H1 (cell line): ENCODE results near the gene PNMA8B. TPM values are rescaled to one million over a fixed set of nuclear protein-coding genes. Genes with fewer than 3 reads are reported as not detected.

ENCODE experiments used
- CTCF ChIA-PET: fragments of 300-600 bp; sonication (Branson Sonifier 250); formaldehyde crosslinking; loops from one replicate; lab custom pipeline; 2021; ENCODE audit not compliant: partially characterized antibody; lab: Charles Lee
- POLR2A ChIA-PET: fragments of 300-600 bp; sonication (Branson Sonifier 250); formaldehyde crosslinking; loops from one replicate; lab custom pipeline; 2021; ENCODE audit warnings: inconsistent platforms; ENCODE audit not compliant: partially characterized antibody; lab: Charles Lee
- DNase-seq, 2 experiments: peaks; one replicate each; pipeline versions ENCODE4 v3.0.0 to v3.0.0-alpha.2; 2010 to 2022; ENCODE audit warnings: low spot score in 2 of 2, low read depth in 1 of 2, mixed read lengths in 1 of 2
- FAIRE-seq: peaks from 2 replicates; lab custom pipeline; 2011; peaks lifted over from hg19 to GRCh38; lab: Jason Lieb, UNC
- H2AFZ ChIP-seq: 2 replicates; pipeline ENCODE4 v1.8.1; 2012; ENCODE audit warnings: low read length, inconsistent platforms
- H2AK5ac ChIP-seq: 2 replicates; pipeline ENCODE4 v1.6.1; 2013; ENCODE audit warnings: low read depth, low read length
- H2BK120ac ChIP-seq: replicated peaks from 2 replicates; pipeline ENCODE3; 2013; ENCODE audit warnings: low read depth, low read length, inconsistent platforms
- H2BK12ac ChIP-seq: 2 replicates; pipeline ENCODE4 v1.6.1; 2013; ENCODE audit warnings: low read depth, low read length
- H2BK15ac ChIP-seq: 2 replicates; pipeline ENCODE4 v1.6.1; 2013; ENCODE audit warnings: low read length
- H2BK20ac ChIP-seq: 2 replicates; pipeline ENCODE4 v1.6.1; 2013; ENCODE audit warnings: low read length
- H2BK5ac ChIP-seq: 2 replicates; pipeline ENCODE4 v1.6.1; 2013; ENCODE audit warnings: low read depth, low read length
- H3K14ac ChIP-seq: 2 replicates; pipeline ENCODE4 v1.6.1; 2013; ENCODE audit warnings: inconsistent platforms; ENCODE audit not compliant: insufficient read length
- H3K18ac ChIP-seq: 2 replicates; pipeline ENCODE4 v1.6.1; 2013; ENCODE audit warnings: low read length; ENCODE audit errors: extremely low read depth
- H3K23ac ChIP-seq: 2 replicates; pipeline ENCODE4 v1.6.1; 2013; ENCODE audit warnings: inconsistent platforms; ENCODE audit not compliant: insufficient read length
- H3K23me2 ChIP-seq: 2 replicates; pipeline ENCODE4 v1.6.1; 2013; ENCODE audit warnings: low read depth, low read length
- H3K27ac ChIP-seq: 2 replicates; pipeline ENCODE4 v1.6.1; 2011; ENCODE audit warnings: low read depth, low read length, inconsistent platforms
- H3K27me3 ChIP-seq, 4 experiments: replicated peaks in 1 of 4; 1 replicate in 1 of 4; 2 replicates in 3 of 4; pipeline versions ENCODE4 v1.6.1 to v1.8.1; 2011 to 2013; ENCODE audit warnings: low read length in 3 of 4, mild to moderate bottlenecking in 3 of 4, inconsistent platforms in 2 of 4, mixed read lengths in 2 of 4, moderate library complexity in 1 of 4; ENCODE audit not compliant: control insufficient read depth in 3 of 4, insufficient read depth in 3 of 4; ENCODE audit errors: extremely low read depth in 1 of 4
- H3K36me3 ChIP-seq, 4 experiments: 2 replicates each; pipeline versions ENCODE4 v1.6.1 to v1.8.1; 2011 to 2013; ENCODE audit warnings: mild to moderate bottlenecking in 4 of 4, low read length in 3 of 4, moderate library complexity in 2 of 4, control low read depth in 1 of 4, inconsistent platforms in 1 of 4; ENCODE audit not compliant: insufficient read depth in 4 of 4, control insufficient read depth in 2 of 4
- H3K4ac ChIP-seq: replicated peaks from 2 replicates; pipeline ENCODE3; 2013; ENCODE audit warnings: low read length, low read depth, mixed read lengths, inconsistent platforms; ENCODE audit not compliant: insufficient read length
- H3K4me1 ChIP-seq, 4 experiments: replicated peaks in 1 of 4; 1 replicate in 1 of 4; 2 replicates in 3 of 4; pipeline versions ENCODE4 v1.6.1 to v1.8.1; 2011 to 2013; ENCODE audit warnings: low read length in 3 of 4, inconsistent platforms in 2 of 4, mixed read lengths in 1 of 4; ENCODE audit not compliant: insufficient read depth in 4 of 4, control insufficient read depth in 3 of 4
- H3K4me2 ChIP-seq, 2 experiments: 2 replicates each; pipeline versions ENCODE4 v1.6.1 to v1.8.1; 2011 to 2013; ENCODE audit warnings: low read depth in 2 of 2, low read length in 2 of 2, control low read depth in 1 of 2, inconsistent platforms in 1 of 2, mild to moderate bottlenecking in 1 of 2; ENCODE audit not compliant: insufficient read depth in 1 of 2
- H3K4me3 ChIP-seq, 4 experiments: fragments of 200-600, 300-600 bp in 1 of 4; sonication (generic), shearing (Covaris generic), sonication (Bioruptor Twin) in 1 of 4; 2 replicates each; pipeline versions ENCODE4 v1.5.1 to v1.8.1; 2011 to 2016; ENCODE audit warnings: low read length in 4 of 4, low read depth in 3 of 4, control low read depth in 2 of 4, inconsistent platforms in 2 of 4, mild to moderate bottlenecking in 2 of 4, mixed read lengths in 1 of 4, moderate library complexity in 1 of 4; ENCODE audit not compliant: insufficient read depth in 2 of 4; ENCODE audit errors: extremely low read depth in 1 of 4
- H3K56ac ChIP-seq: replicated peaks from 2 replicates; pipeline ENCODE3; 2013; ENCODE audit warnings: low read depth, mild to moderate bottlenecking, mixed read lengths, low read length, inconsistent platforms; ENCODE audit not compliant: insufficient read length
- H3K79me1 ChIP-seq: 2 replicates; pipeline ENCODE4 v1.6.1; 2013; ENCODE audit warnings: low read depth, low read length, control low read depth
- H3K79me2 ChIP-seq, 2 experiments: 2 replicates each; pipeline versions ENCODE4 v1.6.1 to v1.8.1; 2012 to 2013; ENCODE audit warnings: low read length in 2 of 2, mild to moderate bottlenecking in 2 of 2, inconsistent platforms in 1 of 2; ENCODE audit not compliant: insufficient read depth in 2 of 2, control insufficient read depth in 1 of 2
- H3K9ac ChIP-seq, 4 experiments: replicated peaks in 1 of 4; 1 replicate in 1 of 4; 2 replicates in 3 of 4; pipeline versions ENCODE4 v1.6.1 to v1.8.1; 2011 to 2013; ENCODE audit warnings: low read depth in 3 of 4, low read length in 3 of 4, control low read depth in 2 of 4, mild to moderate bottlenecking in 2 of 4, moderate library complexity in 2 of 4, inconsistent platforms in 1 of 4; ENCODE audit errors: extremely low read depth in 1 of 4
- H3K9me3 ChIP-seq, 2 experiments: 2 replicates each; pipeline versions ENCODE4 v1.6.1 to v1.8.1; 2012 to 2013; ENCODE audit warnings: mild to moderate bottlenecking in 2 of 2, moderate library complexity in 2 of 2, control low read depth in 1 of 2, inconsistent platforms in 1 of 2, low read depth in 1 of 2, low read length in 1 of 2, mixed read lengths in 1 of 2; ENCODE audit not compliant: insufficient read depth in 2 of 2
- H4K20me1 ChIP-seq, 2 experiments: replicated peaks in 1 of 2; 2 replicates each; pipeline versions ENCODE3 to v1.8.1; 2011 to 2013; ENCODE audit warnings: inconsistent platforms in 2 of 2, low read length in 2 of 2, mild to moderate bottlenecking in 1 of 2; ENCODE audit not compliant: insufficient read depth in 2 of 2, control insufficient read depth in 1 of 2
- H4K5ac ChIP-seq: 2 replicates; pipeline ENCODE4 v1.6.1; 2013; ENCODE audit warnings: low read length, low read depth, mixed read lengths, inconsistent platforms; ENCODE audit not compliant: insufficient read length
- H4K8ac ChIP-seq: 2 replicates; pipeline ENCODE4 v1.8.0; 2013; ENCODE audit warnings: mild to moderate bottlenecking, moderate library complexity, low read length, inconsistent platforms; ENCODE audit not compliant: insufficient read depth; ENCODE audit errors: extremely low read depth
- H4K91ac ChIP-seq: replicated peaks from 2 replicates; pipeline ENCODE3; 2013; ENCODE audit warnings: low read length, mixed read lengths, inconsistent platforms; ENCODE audit not compliant: insufficient read length
- CHD1 ChIP-seq: IDR thresholded peaks from 2 replicates; pipeline ENCODE4 v1.6.1; 2012; ENCODE audit warnings: low read depth, low read length, improper control_type of control experiment
- HDAC6 ChIP-seq: IDR thresholded peaks from one replicate; pipeline ENCODE4 v1.7.1; 2012; ENCODE audit warnings: low read depth, mild to moderate bottlenecking, inconsistent platforms, low read length, moderate library complexity
- PHF8 ChIP-seq: fragments of 200-600 bp; sonication (generic); conservative IDR thresholded peaks from 2 replicates; pipeline ENCODE4 v1.7.1; 2012; ENCODE audit warnings: low read depth, mild to moderate bottlenecking, inconsistent platforms, low read length, moderate library complexity
- POU5F1 ChIP-seq: IDR thresholded peaks from 2 replicates; pipeline ENCODE4 v1.6.1; 2011; ENCODE audit warnings: low read depth, mild to moderate bottlenecking, low read length, moderate library complexity
- RFX5 ChIP-seq: IDR thresholded peaks from 2 replicates; pipeline ENCODE4 v1.6.1; 2011; ENCODE audit warnings: low read depth, low read length, improper control_type of control experiment, borderline replicate concordance
- SIN3A ChIP-seq, 2 experiments: IDR thresholded peaks in 1 of 2; conservative IDR thresholded peaks in 1 of 2; 2 replicates each; pipeline ENCODE4 v1.6.1; 2011 to 2012; ENCODE audit warnings: low read length in 2 of 2, improper control_type of control experiment in 1 of 2, low read depth in 1 of 2, mild to moderate bottlenecking in 1 of 2
- SIRT6 ChIP-seq: IDR thresholded peaks from one replicate; pipeline ENCODE4 v1.7.1; 2012; ENCODE audit warnings: low read length, inconsistent platforms
- TEAD4 ChIP-seq: IDR thresholded peaks from 2 replicates; pipeline ENCODE4 v1.6.1; 2012; ENCODE audit warnings: low read depth, low read length, inconsistent platforms, mixed read lengths
- YY1 ChIP-seq: IDR thresholded peaks from 2 replicates; pipeline ENCODE4 v1.6.1; 2011; ENCODE audit warnings: low read depth, mild to moderate bottlenecking, low read length
- WGBS, 2 experiments: shearing (Covaris generic) in 1 of 2; methylation state at CpG; one replicate each; pipeline versions ENCODE4 v1.1.6 to v1.1.7; 2013 to 2015; ENCODE audit warnings: low lambda C conversion rate in 2 of 2, mixed read lengths in 2 of 2, inconsistent platforms in 1 of 2, low coverage in 1 of 2, missing lambda C conversion rate in 1 of 2; ENCODE audit not compliant: insufficient replicate concordance in 2 of 2, insufficient coverage in 1 of 2, insufficient read length in 1 of 2; ENCODE audit errors: extremely low coverage in 1 of 2, missing lambda C conversion rate in 1 of 2; 5-methylcytosine and 5-hydroxymethylcytosine counted together
- polyA plus RNA-seq, 7 experiments: library from polyadenylated mRNA; depleted of rRNA in 3 of 7; stranded (reverse) in 5 of 7; unstranded in 2 of 7; fragments of >200 nt in 5 of 7; fragments of 200-250 nt in 2 of 7; gene quantifications; 1 replicate in 5 of 7; 2 replicates in 1 of 7; 4 replicates in 1 of 7; pipeline versions ENCODE4 v1.2.1 to v1.2.3, GENCODE V29; 2011 to 2013; ENCODE audit warnings: missing spikeins in 2 of 7, mixed read lengths in 2 of 7
- total RNA-seq: library from RNA; stranded (reverse); fragmentation: NEBNext Ultra II Directional; extraction: Animal tissue kit (Norgen Biotek cat#: 25700); gene quantifications from 2 replicates; pipeline ENCODE4 v1.2.1, GENCODE V29; 2021

Gene PNMA8B
- total and polyA plus RNA-seq, 2 of the 8 experiments (the other 6 are each of a cell fraction or from before 2014, with no cell fraction given): 0.48 to 1.4 TPM

- Histone ChIP-seq H3K79me2 (no peaks in the 10 kb centered on the region), H3K4me2 (peak overlapping the region; percentile 53 to 74), H2BK5ac (no peak overlapping the region), H3K4me3 (peak overlapping the region in 3 of 4 experiments; percentile 31 to 50 (median 43); a peak in 6 of 8 replicates), H2BK12ac (peak overlapping the region; percentile 55; the same call in 1 of the 2 replicates), H3K18ac (no peak overlapping the region; the same call in 1 of the 2 replicates), H2AK5ac (no peak overlapping the region), H4K8ac (peak overlapping the region; percentile 37; the same call in 1 of the 2 replicates), H3K9me3 (no peaks in the 10 kb centered on the region), H3K27me3 (peaks cover 21 to 64% (median 53%) of the 10 kb centered on the region in 4 experiments), H3K36me3 (no peaks in the 10 kb centered on the region), H3K23ac (no peak overlapping the region), H3K27ac (no peak overlapping the region), H3K56ac (no peak overlapping the region), H3K23me2 (peaks cover 6% of the 10 kb centered on the region; the same call in 1 of the 2 replicates), H3K9ac (no peak overlapping the region; a peak in 1 of 7 replicates), H2BK20ac (0 out of 2 replicates have a peak overlapping the region, but pooled peaks have one; percentile 1), H3K4ac (no peak overlapping the region), H3K14ac (no peak overlapping the region), H2AFZ (peak overlapping the region; percentile 60; the same call in 1 of the 2 replicates), H2BK15ac (no peak overlapping the region), H3K4me1 (peaks cover 0 to 23% (median 14%) of the 10 kb centered on the region in 4 experiments; a peak in 6 of 7 replicates), H3K79me1 (no peaks in the 10 kb centered on the region), H4K5ac (no peak overlapping the region), H4K91ac (no peak overlapping the region), H2BK120ac (no peak overlapping the region), H4K20me1 (peaks cover 3 to 6% of the 10 kb centered on the region in 2 experiments)
- ChIA-PET POLR2A (interaction anchor here (0.7 to 1.7 kb wide), 7 partner anchors 10 to 227 kb away, joined by 3 to 6 read pairs (median 4); partner anchors contain the start of gene CCDC8), CTCF (interaction anchor here (0.8 to 6.7 kb wide), 28 partner anchors 9 to 208 kb away, joined by 3 to 254 read pairs (median 5); partner anchors contain the start of genes PNMA8A and PNMA8B)
- peak; percentile 39 to 98 for DNase-seq
- WGBS, 2 experiments: 6% methylated on average over 27 of the region's 38 CpGs; no CpG with 5 or more reads in 1 of the 2 experiments
- FAIRE-seq: peak; percentile 52
- TF ChIP-seq TEAD4 (0 out of 2 replicates have a peak, but pooled peaks have one; percentile 26), SIRT6 (no peak), POU5F1 (no peak), RFX5 (no peak), YY1 (0 out of 2 replicates have a peak, but pooled peaks have one; percentile 25), SIN3A (conservative IDR thresholded peaks at IDR 0.05 in 1 of 2, IDR thresholded peaks at IDR 0.05 in 1 of 2; ENCODE audit: low read depth in 1 of 2, low read length in 2 of 2) (0 out of 4 replicates have a peak, but pooled peaks of 1 of the 2 experiments have one; percentile 31), CHD1 (no peak), HDAC6 (no peak), PHF8 (no peak)
Observed at GRCh38 chr19:46487802-46488445, 7.7 kb downstream of the PNMA8B start.
